A673 (cell line): ENCODE results near the gene A3GALT2.

ENCODE experiments used
- CTCF ChIP-seq: fragments of 300-800, 200-600 bp; sonication (generic); conservative IDR thresholded peaks from 2 replicates; pipeline ENCODE4 v1.5.1; 2017; ENCODE audit warnings: low read depth, mild to moderate bottlenecking, antibody characterized with exemption, low read length, moderate library complexity, mixed read lengths
- EZH2 ChIP-seq: fragments of 200-600 bp; sonication (generic); IDR thresholded peaks from 2 replicates; pipeline ENCODE4 v1.6.1; 2017; ENCODE audit warnings: borderline replicate concordance, low read depth, mild to moderate bottlenecking, mixed read lengths, antibody characterized with exemption, low read length; ENCODE audit not compliant: poor library complexity, severe bottlenecking

GRCh38 chr1:33317946-33318345 lies 3.0 kb downstream of the A3GALT2 start:
- no peak for TF ChIP-seq EZH2
- no peak for TF ChIP-seq CTCF
